Neural progenitor cell (in vitro differentiated cells): Measurements from ENCODE around the gene CACNB4.

Source experiments
- EZH2 ChIP-seq: fragments of 200-600 bp; sonication (generic); IDR thresholded peaks from 2 replicates; pipeline ENCODE4 v1.6.1; 2017; ENCODE audit warnings: antibody characterized with exemption, mild to moderate bottlenecking, moderate library complexity
- EZH2phosphoT487 ChIP-seq: fragments of 200-600 bp; sonication (generic); IDR thresholded peaks from 2 replicates; pipeline ENCODE4 v1.6.1; 2017; ENCODE audit warnings: antibody characterized with exemption
- TF ChIP-seq, protein P1 (sequence below): fragments of 200-600 bp; sonication (generic); IDR thresholded peaks from 2 replicates; pipeline ENCODE4 v1.5.1; 2017; ENCODE audit warnings: antibody characterized with exemption, mild to moderate bottlenecking

DNA sequence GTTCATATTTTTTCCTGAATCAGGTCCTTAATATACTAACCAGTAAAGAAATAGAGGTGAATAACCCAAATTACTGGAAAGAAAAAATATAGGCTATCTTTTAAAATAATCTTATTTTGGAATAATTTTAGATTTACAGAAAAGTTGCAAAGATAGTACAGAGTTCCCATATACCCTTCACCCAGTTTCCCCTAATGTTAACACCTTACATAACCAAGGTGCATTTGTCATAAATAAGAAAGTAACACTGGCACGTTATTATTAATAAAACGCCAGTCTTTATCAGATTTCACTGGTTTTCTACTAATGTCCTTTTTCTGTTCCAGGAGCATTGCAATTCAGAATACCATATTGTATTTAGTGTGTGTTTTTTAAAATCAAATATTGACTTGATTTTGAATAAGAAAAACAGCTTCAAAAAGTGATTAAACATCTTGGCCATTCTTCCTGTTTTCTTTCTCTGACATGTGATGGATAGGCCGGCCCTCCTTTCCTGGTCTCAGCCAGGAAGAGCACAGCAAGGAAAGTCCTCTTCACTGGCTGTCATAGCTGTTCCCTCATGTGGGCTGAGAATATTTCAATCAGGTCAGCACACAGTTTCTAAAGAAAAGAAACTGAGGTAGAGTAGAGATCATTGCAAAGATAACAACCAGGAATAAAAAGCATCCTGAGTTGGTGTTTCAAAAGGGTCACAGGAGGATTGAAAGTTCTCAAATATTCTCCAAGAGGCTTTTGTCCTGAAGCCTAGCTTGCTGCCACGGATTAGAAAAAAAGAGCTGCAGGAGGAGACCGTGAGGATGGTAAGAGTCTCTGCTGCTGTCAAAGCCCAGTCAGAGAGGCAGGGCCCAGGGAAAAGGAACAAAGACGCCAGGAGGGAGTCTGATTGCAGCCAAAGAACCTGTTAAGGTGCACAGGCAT is 191.3 kb downstream of the CACNB4 start:
- TF ChIP-seq, protein P1, sequence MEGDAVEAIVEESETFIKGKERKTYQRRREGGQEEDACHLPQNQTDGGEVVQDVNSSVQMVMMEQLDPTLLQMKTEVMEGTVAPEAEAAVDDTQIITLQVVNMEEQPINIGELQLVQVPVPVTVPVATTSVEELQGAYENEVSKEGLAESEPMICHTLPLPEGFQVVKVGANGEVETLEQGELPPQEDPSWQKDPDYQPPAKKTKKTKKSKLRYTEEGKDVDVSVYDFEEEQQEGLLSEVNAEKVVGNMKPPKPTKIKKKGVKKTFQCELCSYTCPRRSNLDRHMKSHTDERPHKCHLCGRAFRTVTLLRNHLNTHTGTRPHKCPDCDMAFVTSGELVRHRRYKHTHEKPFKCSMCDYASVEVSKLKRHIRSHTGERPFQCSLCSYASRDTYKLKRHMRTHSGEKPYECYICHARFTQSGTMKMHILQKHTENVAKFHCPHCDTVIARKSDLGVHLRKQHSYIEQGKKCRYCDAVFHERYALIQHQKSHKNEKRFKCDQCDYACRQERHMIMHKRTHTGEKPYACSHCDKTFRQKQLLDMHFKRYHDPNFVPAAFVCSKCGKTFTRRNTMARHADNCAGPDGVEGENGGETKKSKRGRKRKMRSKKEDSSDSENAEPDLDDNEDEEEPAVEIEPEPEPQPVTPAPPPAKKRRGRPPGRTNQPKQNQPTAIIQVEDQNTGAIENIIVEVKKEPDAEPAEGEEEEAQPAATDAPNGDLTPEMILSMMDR: no peak
- TF ChIP-seq EZH2phosphoT487: no peak
- TF ChIP-seq EZH2: no peak
